Spinal cord (tissue), 10 donors: Measurements from ENCODE around the gene TMEM126B. TPM values are rescaled to one million over a fixed set of nuclear protein-coding genes. Genes with fewer than 3 reads are reported as not detected.
"Not testable (repeated sequence)": the region's sequence is repeated elsewhere in the genome, so short reads cannot be mapped to it uniquely, and the experiment has no call there.

Source experiments
- DNase-seq, 6 donors: peaks; one replicate each; pipeline versions ENCODE4 v3.0.0 to v3.0.0-alpha.2; 2013 to 2015; ENCODE audit warnings: low spot score in 6 of 6, low read depth in 4 of 6
- H3K27ac ChIP-seq: one replicate; pipeline ENCODE4 v1.5.1; 2013; ENCODE audit warnings: low read depth, low read length, control low read depth
- H3K27me3 ChIP-seq: one replicate; pipeline ENCODE4 v1.6.1; 2013; ENCODE audit warnings: low read length; ENCODE audit not compliant: control insufficient read depth, insufficient read depth
- H3K36me3 ChIP-seq: one replicate; pipeline ENCODE4 v1.6.1; 2013; ENCODE audit warnings: low read length; ENCODE audit not compliant: control insufficient read depth, insufficient read depth
- H3K4me1 ChIP-seq: one replicate; pipeline ENCODE4 v1.6.1; 2013; ENCODE audit warnings: low read length; ENCODE audit not compliant: control insufficient read depth, insufficient read depth
- H3K4me3 ChIP-seq: one replicate; pipeline ENCODE4 v1.5.1; 2013; ENCODE audit warnings: low read depth, low read length, control low read depth
- H3K9me3 ChIP-seq: one replicate; pipeline ENCODE4 v1.6.1; 2013; ENCODE audit warnings: low read length; ENCODE audit not compliant: control insufficient read depth, insufficient read depth
- WGBS: methylation state at CpG from one replicate; pipeline ENCODE4 v1.1.5; 2013; ENCODE audit warnings: missing lambda C conversion rate; ENCODE audit not compliant: insufficient coverage; 5-methylcytosine and 5-hydroxymethylcytosine counted together
- polyA plus RNA-seq, 2 donors: library from polyadenylated mRNA; unstranded; fragments of 120-200 nt; gene quantifications; one replicate each; pipeline ENCODE4 v1.2.1, GENCODE V29; 2013; ENCODE audit not compliant: insufficient read length in 2 of 2
- total RNA-seq, 2 donors: library from RNA; depleted of rRNA in 1 of 2; stranded (reverse); fragments of 120-200 nt in 1 of 2; fragments of >200 nt in 1 of 2; gene quantifications; one replicate each; pipeline versions ENCODE4 v1.2.3 to v1.2.4, GENCODE V29; 2013 to 2014
- donor health status: healthy.

Gene TMEM126B
- total and polyA plus RNA-seq, 4 donors = 63.1 to 70.9 (median 65.8) TPM

- no peak overlapping the region for H3K4me3 ChIP-seq
- peaks cover 3% of the 10 kb centered on the region for H3K36me3 ChIP-seq
- no peak overlapping the region for H3K27ac ChIP-seq
- no peaks in the 10 kb centered on the region for H3K4me1 ChIP-seq
- no CpG with 5 or more reads among the region's 3 CpGs for whole genome bisulfite sequencing
- no peaks in the 10 kb centered on the region for H3K9me3 ChIP-seq
- DNase-seq = no peak
- no peaks in the 10 kb centered on the region for H3K27me3 ChIP-seq
Measured at GRCh38 chr11:85634747-85635146, 6.4 kb downstream of the TMEM126B start.

- peaks cover 3% of the 10 kb centered on the region for H3K4me1 ChIP-seq
- no peaks in the 10 kb centered on the region for H3K36me3 ChIP-seq
- H3K9me3 ChIP-seq = no peaks in the 10 kb centered on the region
- no CpG with 5 or more reads among the region's 2 CpGs for WGBS
- peaks cover 4% of the 10 kb centered on the region for H3K27me3 ChIP-seq
- DNase-seq = no peak
- H3K27ac ChIP-seq = no peak overlapping the region
- H3K4me3 ChIP-seq = no peak overlapping the region
Measured at GRCh38 chr11:85643191-85643614, 14.8 kb downstream of the TMEM126B start.

DNA sequence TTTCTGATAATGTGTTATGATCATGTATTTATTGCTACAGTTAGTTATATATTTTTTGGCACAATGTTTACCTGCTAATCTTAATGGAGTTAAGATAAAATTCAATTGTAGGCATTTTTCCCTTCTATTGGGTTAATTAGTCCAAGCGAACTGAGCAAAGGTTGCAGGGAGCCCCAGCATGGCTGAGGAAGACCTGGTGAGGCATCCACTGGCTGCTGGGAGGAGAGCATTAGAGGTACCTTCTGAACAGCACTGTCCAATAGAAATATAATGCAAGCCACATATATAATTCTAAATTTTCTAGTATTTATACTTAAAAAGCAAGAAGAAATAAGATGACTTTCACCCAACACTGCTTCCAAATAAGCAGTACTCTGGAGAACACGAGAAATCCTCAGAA lies 18.7 kb downstream of the TMEM126B start:
- H3K27ac ChIP-seq = peak overlapping the region; percentile 77
- DNase-seq = no peak
- no CpG with 5 or more reads among the region's 2 CpGs for WGBS

DNA sequence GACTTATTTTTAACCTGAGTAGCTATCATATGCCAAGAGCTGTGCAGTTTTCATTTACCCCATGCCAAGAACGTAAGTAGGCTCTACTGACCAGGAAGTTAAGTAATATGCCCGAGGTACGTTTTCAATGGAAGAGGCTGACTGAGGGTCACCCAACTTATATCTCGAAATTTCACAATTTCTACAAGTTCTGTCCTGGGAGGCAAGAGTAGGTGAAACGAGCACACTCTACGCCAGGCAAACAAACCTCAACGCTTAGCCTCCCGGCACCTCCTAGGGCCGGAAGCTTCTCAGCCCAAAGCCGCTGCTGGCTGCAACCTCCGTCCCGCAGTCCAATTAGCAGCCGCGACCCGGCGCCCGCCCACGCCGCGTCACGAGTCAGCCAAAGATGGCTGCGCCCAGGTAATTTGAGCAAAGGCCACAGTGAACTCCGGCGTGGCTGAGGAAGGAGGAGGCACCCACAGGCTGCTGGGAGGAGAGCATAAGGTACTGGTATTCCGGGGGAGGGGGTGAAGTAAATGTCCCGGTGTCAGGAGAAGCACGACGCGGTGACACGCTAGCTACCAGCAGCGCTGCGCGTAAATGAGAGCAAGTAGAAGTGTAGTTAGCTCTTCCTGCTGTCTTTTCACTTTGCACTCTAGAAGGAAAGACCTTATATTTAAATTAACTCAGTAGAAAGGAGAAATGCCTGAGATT lies 19.4 kb downstream of the TMEM126B start, which contains the start of gene TMEM126A:
Gene TMEM126A (plus strand): TSS at position 364 of the 696 bp plus-strand sequence. CDS start 2,289 bp downstream, outside the sequence.
- H3K27ac ChIP-seq = peak within 1 kb of the TSS; percentile 77
- peaks cover 4% of the 10 kb centered on the region for H3K27me3 ChIP-seq
- no peaks in the 10 kb centered on the region for H3K36me3 ChIP-seq
- WGBS = 0% methylated on average over 30 of the region's 33 CpGs
- H3K4me1 ChIP-seq = peaks cover 8% of the 10 kb centered on the region
- DNase-seq = peak; percentile 72 to 96 (median 87)
- H3K4me3 ChIP-seq = peak within 1 kb of the TSS; percentile 95
- H3K9me3 ChIP-seq = no peaks in the 10 kb centered on the region

More for the DNA sequence above, 18.7 kb downstream of the TMEM126B start:
- H3K4me1 ChIP-seq = peaks cover 8% of the 10 kb centered on the region
- peaks cover 4% of the 10 kb centered on the region for H3K27me3 ChIP-seq
- no peaks in the 10 kb centered on the region for H3K9me3 ChIP-seq
- H3K36me3 ChIP-seq = no peaks in the 10 kb centered on the region
- H3K4me3 ChIP-seq = peak overlapping the region; percentile 95

- H3K4me3 ChIP-seq = no peak overlapping the region
- H3K27me3 ChIP-seq = no peaks in the 10 kb centered on the region
- H3K36me3 ChIP-seq = no peaks in the 10 kb centered on the region
- WGBS = 80% methylated on average over 1 of the region's 1 CpG
- no peaks in the 10 kb centered on the region for H3K9me3 ChIP-seq
- no peak for DNase-seq
- H3K4me1 ChIP-seq = peaks cover 8% of the 10 kb centered on the region
- H3K27ac ChIP-seq = no peak overlapping the region
Measured at GRCh38 chr11:85651118-85651517, 22.7 kb downstream of the TMEM126B start.

DNA sequence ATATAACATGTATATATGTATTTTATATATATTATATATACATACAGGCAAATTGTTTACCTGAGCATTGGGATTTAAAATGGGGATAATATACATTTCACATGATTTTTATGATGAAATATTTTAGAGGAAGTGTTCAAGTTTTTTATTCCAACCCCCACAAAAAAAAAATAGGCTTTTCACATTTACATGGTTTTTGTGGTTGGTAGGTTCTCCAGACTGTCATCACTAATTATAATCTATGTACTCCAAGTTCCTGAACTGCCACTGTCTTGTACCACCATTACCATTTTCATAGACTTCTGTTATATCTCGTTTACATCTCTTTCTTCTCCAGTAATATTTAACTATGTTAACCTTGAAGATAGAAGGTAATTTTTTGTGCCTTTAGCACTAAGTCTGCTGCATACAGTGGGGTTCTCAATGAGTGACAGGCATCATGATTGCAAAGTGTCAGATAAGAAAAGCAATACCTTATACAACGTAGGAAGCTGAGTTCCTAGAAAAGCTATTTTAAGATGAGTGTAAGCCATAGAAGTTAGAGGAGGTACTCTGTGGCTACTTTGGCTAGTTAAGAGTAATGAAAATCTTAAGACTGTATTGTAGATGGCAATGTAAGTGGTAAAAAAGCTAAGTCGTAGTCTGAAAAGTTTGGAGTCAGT lies 24.5 kb downstream of the TMEM126B start:
- 75% methylated on average over 1 of the region's 3 CpGs for WGBS
- Histone ChIP-seq H3K27me3 (no peaks in the 10 kb centered on the region), H3K27ac (no peak overlapping the region), H3K4me1 (peaks cover 5% of the 10 kb centered on the region), H3K4me3 (no peak overlapping the region), H3K36me3 (no peaks in the 10 kb centered on the region), H3K9me3 (no peaks in the 10 kb centered on the region)
- DNase-seq = no peak

GRCh38 chr11:85654343-85654742 lies 25.9 kb downstream of the TMEM126B start:
- H3K4me1 ChIP-seq, DNase-seq, H3K27me3 ChIP-seq, H3K27ac ChIP-seq, H3K36me3 ChIP-seq, H3K9me3 ChIP-seq, H3K4me3 ChIP-seq: not testable (repeated sequence)
- no CpG with 5 or more reads among the region's 4 CpGs for WGBS

- H3K36me3 ChIP-seq = no peaks in the 10 kb centered on the region
- H3K9me3 ChIP-seq = no peaks in the 10 kb centered on the region
- WGBS = no CpG with 5 or more reads among the region's 1 CpG
Measured at GRCh38 chr11:85656777-85657176, 28.4 kb downstream of the TMEM126B start.

GRCh38 chr11:85658180-85658579 lies 29.8 kb downstream of the TMEM126B start:
- Histone ChIP-seq H3K9me3 (no peaks in the 10 kb centered on the region), H3K4me1 (no peaks in the 10 kb centered on the region), H3K27ac (no peak overlapping the region), H3K36me3 (no peaks in the 10 kb centered on the region), H3K27me3 (no peaks in the 10 kb centered on the region), H3K4me3 (no peak overlapping the region)
- no peak for DNase-seq
- WGBS = no CpG with 5 or more reads among the region's 1 CpG

More at GRCh38 chr11:85656777-85657176, 28.4 kb downstream of the TMEM126B start:
- Histone ChIP-seq H3K27ac (no peak overlapping the region), H3K4me1 (no peaks in the 10 kb centered on the region), H3K27me3 (no peaks in the 10 kb centered on the region), H3K4me3 (no peak overlapping the region)
- DNase-seq = no peak
